Activated CD8-positive, alpha-beta memory T cell treated with anti-CD3 and anti-CD28 coated beads for 48 hours (primary cell): ENCODE results near the gene MIPOL1.
"Not testable (repeated sequence)": the region's sequence is repeated elsewhere in the genome, so short reads cannot be mapped to it uniquely, and the experiment has no call there.

Experiments used
- DNase-seq, 3 experiments: peaks; one replicate each; pipeline ENCODE4 v3.0.0-alpha.2; 2020; ENCODE audit warnings: low read depth in 2 of 3, low spot score in 2 of 3

MIPOL1 gene

DNA sequence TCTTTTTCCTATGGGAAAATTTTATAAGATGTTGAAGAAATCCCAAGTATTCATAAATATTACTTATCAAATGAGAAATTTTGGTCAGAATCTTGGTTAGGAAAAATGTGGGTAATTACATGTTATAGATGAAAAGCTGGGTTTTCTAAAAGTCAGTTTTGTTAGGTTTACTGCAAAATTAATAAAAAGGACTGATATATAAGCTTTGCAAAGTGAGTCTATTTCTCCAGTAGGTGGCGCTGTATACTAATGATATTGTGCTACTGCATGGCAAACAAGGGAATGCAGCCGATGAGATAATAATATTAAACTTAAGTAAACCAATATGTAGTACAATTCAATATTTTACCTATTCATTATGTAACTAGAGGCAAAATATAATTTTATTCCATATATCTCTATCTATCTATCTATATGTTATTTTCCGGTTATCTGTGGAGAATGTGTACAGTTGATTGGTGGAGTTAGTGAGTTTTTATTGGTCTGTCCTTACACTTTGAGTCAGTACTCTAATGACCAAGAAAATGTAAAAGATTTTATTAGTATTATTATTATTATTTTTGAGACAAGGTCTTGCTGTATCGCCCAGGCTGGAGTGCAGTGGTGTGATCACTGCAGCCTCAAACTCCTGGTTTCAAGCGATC, 32.9 kb downstream of the MIPOL1 start:
- DNase-seq, result no peak

DNA sequence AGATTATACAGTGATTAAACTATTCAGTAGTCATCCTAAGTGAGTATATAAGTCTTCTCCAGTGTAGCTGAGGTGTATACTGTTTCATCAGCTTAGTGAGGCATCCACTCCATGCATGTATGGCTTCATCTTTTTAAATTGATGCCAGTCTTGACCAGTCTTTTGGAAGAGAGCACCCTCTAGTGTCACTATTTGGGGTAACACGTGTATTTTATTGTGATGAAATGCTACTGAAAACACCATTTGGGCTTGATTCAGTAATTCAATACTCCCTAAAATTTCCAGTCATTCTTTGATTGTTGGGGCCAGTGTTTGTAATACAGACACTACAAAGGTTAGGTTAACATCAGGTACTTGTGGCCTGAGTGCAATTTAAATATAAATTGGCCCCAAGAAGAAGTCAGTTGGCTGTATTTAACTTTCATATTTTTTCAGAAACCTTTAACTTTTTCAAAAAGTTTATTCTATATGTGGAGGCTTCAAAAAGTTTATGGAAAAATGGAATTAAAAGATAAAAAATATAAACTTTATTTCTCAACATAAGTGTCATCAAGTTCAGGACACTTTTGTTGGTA, 35.3 kb downstream of the MIPOL1 start:
- DNase-seq, result no peak

DNA sequence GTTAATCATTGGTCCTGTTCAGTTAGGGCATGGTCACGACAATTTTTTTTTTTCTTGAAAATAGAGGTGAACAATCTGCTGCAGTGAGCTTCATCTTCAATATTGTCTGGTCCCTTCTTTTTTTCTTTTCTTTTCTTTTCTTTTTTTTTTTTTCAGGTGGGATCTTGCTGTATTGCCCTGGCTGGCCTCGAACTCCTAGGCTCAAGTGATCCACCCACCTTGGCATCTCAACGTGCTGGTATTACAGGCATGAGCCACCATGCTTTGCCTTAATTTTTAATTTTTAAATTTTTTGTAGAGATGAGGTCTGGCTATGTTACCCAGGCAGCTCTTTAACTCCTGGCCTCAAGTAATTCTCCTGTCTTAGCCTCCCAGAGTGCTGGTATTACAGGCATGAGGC, 36.5 kb downstream of the MIPOL1 start:
- DNase-seq, result no peak

- DNase-seq, result not testable (repeated sequence)
Measured at GRCh38 chr14:37236044-37236443, 38.3 kb downstream of the MIPOL1 start.

DNA sequence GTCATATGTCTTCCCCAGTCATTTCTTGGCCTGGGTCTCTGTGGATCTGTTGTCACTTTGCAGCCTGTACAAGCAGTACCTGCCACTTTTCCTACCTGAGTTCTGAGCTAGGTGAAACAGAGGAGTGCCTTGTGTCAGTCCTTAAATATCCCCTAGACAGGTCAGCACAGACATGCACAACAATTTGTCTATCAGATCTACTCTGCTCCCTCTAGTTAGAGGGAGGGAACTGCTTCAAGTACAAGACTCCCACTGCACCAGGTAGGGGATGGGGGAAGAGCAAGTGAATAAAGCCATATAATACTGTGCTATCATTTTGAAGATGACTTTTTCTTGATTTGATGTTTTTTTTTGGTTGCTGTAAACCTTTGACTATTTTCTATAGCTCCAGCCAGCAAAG, 39.4 kb downstream of the MIPOL1 start:
- no peak for DNase-seq

DNA sequence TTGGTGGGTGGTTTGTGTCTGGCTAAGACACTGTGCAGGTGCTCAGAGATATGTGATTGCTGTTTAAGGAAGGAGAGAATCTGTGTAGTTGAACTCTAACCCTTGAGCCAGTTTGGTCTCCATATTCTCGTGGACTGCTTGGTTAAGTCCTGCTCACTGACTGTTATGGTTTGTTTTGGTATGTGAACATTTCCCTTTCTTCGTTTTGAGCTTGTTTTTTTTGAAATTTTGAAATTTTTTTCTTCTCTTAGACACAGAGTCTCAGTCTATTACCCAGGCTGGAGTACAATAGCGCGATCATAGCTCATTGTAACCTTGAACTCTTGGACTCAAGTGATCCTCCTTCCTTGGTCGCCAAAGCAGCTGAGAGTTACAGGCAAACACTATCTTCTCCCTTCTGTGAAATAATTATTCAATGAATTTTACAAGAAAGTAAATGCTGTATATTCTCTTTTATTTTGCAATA, 40.0 kb downstream of the MIPOL1 start:
- no peak for DNase-seq

GRCh38 chr14:37241198-37241597, 43.5 kb downstream of the MIPOL1 start:
- no peak for DNase-seq

- no peak for DNase-seq
Measured at GRCh38 chr14:37246427-37246829, 48.7 kb downstream of the MIPOL1 start.

GRCh38 chr14:37247791-37248461, 50.2 kb downstream of the MIPOL1 start:
- no peak for DNase-seq

DNA sequence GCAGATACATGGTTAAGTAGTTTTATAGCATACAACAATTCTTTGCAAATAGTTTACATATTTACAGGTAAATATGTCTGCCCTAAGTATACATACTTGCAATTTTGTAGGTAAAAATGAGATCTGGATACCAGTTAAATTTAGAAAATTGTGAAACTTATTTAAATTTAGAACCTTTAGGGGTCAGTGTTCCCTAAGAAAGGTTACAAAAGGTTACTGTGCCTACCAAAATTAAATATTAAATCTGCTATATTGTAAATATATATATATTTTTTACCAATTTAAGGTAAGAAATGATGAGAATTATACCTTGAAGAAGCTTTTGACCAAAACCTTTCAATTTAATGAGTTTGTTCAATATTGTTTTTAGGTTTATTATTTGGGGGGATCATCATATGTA, 54.0 kb downstream of the MIPOL1 start:
- no peak for DNase-seq

DNA sequence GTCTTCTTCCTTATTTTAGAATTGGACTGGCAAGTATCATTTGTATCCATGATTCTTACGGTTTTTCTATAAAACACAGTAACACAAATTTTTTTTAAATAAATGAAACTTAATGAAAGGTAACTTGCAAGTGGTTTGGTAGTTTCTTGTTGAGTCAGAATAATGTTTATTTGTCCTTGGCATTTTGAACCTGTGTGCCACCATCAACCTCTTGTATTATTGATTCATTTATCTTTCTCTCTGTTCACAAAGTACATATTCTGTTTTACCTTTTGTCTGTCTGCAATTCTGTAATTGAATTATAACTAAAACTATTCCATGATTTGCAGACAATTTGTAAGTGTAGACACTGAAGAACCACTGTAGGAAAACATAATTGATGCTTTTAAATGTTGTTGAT, 54.7 kb downstream of the MIPOL1 start:
- DNase-seq, result no peak

- no peak for DNase-seq
Measured at GRCh38 chr14:37253905-37254304, 56.2 kb downstream of the MIPOL1 start.

GRCh38 chr14:37254411-37254947, 56.7 kb downstream of the MIPOL1 start:
- DNase-seq, result no peak

GRCh38 chr14:37257501-37258070, 59.8 kb downstream of the MIPOL1 start:
- no peak for DNase-seq

DNA sequence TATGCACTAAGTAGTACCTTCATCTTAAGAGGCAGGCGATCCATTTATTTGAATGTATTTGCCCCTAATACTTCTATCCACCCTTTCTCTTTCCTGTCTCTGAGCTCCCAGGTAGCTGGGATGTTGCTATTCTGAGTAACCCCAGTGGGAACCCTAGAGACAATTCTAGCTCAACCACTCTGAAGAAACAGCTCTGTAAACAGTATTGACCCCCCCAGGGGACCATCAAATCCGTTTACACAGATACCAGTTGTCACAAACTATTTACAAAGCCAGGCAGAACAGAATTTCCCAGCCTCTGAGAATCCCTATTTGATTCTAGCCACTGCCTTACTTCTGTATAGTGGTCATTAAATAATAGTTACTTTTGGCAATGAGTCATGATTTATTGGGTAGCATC, 64.9 kb downstream of the MIPOL1 start:
- DNase-seq, result no peak

DNA sequence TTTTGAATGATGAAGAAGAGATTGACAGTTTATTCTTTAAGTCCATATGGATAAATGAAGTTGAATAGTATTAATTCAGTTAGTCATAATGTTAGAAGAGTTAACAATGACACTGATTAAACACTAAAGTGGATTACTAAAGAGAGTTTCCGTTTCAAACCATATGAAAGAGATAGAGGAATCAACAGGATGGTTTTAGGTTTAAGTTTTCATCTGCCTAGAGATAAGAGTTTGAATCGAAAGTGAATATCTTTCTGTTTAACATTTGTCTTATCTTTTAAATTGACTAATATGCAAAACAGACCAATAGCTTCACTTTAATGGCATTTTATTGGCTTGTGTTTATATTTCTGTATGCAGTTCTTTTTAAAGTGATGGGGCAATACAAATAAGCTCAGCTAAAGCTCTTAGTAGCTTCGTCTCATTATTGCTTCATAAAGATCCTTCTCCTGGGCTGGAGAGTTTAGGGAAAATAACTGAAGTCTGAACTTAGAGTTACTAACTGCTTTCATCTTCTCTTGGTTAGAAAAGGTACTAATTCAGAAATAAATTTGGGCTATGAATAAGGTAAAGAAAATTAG, 66.0 kb downstream of the MIPOL1 start:
- no peak for DNase-seq

GRCh38 chr14:37268788-37269187, 71.1 kb downstream of the MIPOL1 start:
- no peak for DNase-seq

- no peak for DNase-seq
Measured at GRCh38 chr14:37270629-37271028, 72.9 kb downstream of the MIPOL1 start.

DNA sequence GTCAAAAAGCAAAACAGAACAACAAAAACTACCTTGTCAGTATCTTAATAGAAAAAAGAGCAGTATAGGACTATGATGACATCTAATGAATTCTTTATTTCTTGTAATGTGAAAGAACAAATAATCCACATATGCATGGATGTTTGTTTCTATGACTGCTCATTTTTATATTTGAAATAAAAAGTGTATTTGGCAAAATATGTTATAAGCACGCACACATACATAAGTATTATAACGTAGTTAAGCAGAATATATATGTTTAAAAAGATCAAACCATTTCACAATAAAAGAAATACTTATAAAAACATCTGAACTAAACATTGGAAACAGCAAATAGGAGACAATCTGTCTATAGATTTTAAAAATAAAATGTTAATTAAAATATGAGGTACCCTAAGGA, 74.8 kb downstream of the MIPOL1 start:
- DNase-seq, result no peak

GRCh38 chr14:37274652-37275051, 76.9 kb downstream of the MIPOL1 start:
- DNase-seq, result no peak

GRCh38 chr14:37275963-37276362, 78.2 kb downstream of the MIPOL1 start:
- DNase-seq, result no peak
